IMR-90 (cell line): Measurements from ENCODE around the gene ILRUN. TPM values are rescaled to one million over a fixed set of nuclear protein-coding genes. Genes with fewer than 3 reads are reported as not detected.

ENCODE experiments used
- ATAC-seq: fragments of 200-7000 bp; cut with Tn5 transposase; 2 replicates; pipeline ENCODE4 v1.9.1; 2020; ENCODE audit warnings: low read depth, mild to moderate bottlenecking, moderate library complexity
- BruUV-seq: library from RNA; stranded (reverse); fragments of 400-500 nt; replicated peaks from 2 replicates; lab custom pipeline; 2021; lab: Mats Ljungman, UMichigan
- CTCF ChIA-PET: fragments of 300-600 bp; formaldehyde crosslinking; extraction: SDS; loops from one replicate; lab custom pipeline; 2021; ENCODE audit warnings: antibody characterized with exemption; lab: Yijun Ruan, JAX
- POLR2A ChIA-PET: fragments of 300-600 bp; sonication (Branson Sonifier 250); formaldehyde crosslinking; loops from one replicate; lab custom pipeline; 2022; ENCODE audit warnings: antibody characterized with exemption; ENCODE audit not compliant: unreplicated experiment; lab: Charles Lee
- DNase-seq: peaks from one replicate; pipeline ENCODE4 v3.0.0; 2013
- H2AFZ ChIP-seq: replicated peaks from 2 replicates; pipeline ENCODE3; 2013; ENCODE audit warnings: low read length, mild to moderate bottlenecking; ENCODE audit not compliant: poor library complexity
- H2AK5ac ChIP-seq: 2 replicates; pipeline ENCODE4 v1.6.1; 2013; ENCODE audit warnings: low read depth, low read length, inconsistent platforms
- H2AK9ac ChIP-seq: replicated peaks from 2 replicates; pipeline ENCODE3; 2013; ENCODE audit warnings: mild to moderate bottlenecking, low read depth, low read length, moderate library complexity; ENCODE audit not compliant: poor library complexity
- H2BK120ac ChIP-seq: 2 replicates; pipeline ENCODE4 v1.6.1; 2013; ENCODE audit warnings: low read depth, low read length, inconsistent platforms
- H2BK15ac ChIP-seq: 3 replicates; pipeline ENCODE4 v1.6.1; 2013; ENCODE audit warnings: low read depth, low read length, inconsistent platforms
- H2BK20ac ChIP-seq: 2 replicates; pipeline ENCODE4 v1.6.1; 2013; ENCODE audit warnings: low read depth, mild to moderate bottlenecking, inconsistent platforms, low read length, moderate library complexity
- H2BK5ac ChIP-seq: 2 replicates; pipeline ENCODE4 v1.6.1; 2013; ENCODE audit warnings: mild to moderate bottlenecking, low read depth, low read length, inconsistent platforms; ENCODE audit not compliant: poor library complexity, severe bottlenecking
- H3K14ac ChIP-seq: replicated peaks from 2 replicates; pipeline ENCODE4 v1.6.1; 2013; ENCODE audit warnings: low read depth, low read length, inconsistent platforms
- H3K18ac ChIP-seq: 2 replicates; pipeline ENCODE4 v1.6.1; 2013; ENCODE audit warnings: low read depth, low read length, control low read depth
- H3K23ac ChIP-seq: 2 replicates; pipeline ENCODE4 v1.6.1; 2013; ENCODE audit warnings: low read depth, low read length, inconsistent platforms
- H3K27ac ChIP-seq: 2 replicates; pipeline ENCODE4 v1.5.1; 2013; ENCODE audit warnings: mild to moderate bottlenecking, control low read depth, low read length; ENCODE audit not compliant: insufficient read depth
- H3K27me3 ChIP-seq: 2 replicates; pipeline ENCODE4 v1.6.1; 2013; ENCODE audit warnings: low read length; ENCODE audit not compliant: control insufficient read depth, insufficient read depth
- H3K36me3 ChIP-seq: 2 replicates; pipeline ENCODE4 v1.6.1; 2013; ENCODE audit warnings: low read length, mixed read lengths; ENCODE audit not compliant: control insufficient read depth, insufficient read depth
- H3K4ac ChIP-seq: 2 replicates; pipeline ENCODE4 v1.6.1; 2013; ENCODE audit warnings: low read depth, low read length, inconsistent platforms
- H3K4me1 ChIP-seq: 2 replicates; pipeline ENCODE4 v1.6.1; 2013; ENCODE audit warnings: low read length, mixed read lengths; ENCODE audit not compliant: control insufficient read depth, insufficient read depth
- H3K4me2 ChIP-seq: 2 replicates; pipeline ENCODE4 v1.6.1; 2013; ENCODE audit warnings: low read depth, mild to moderate bottlenecking, control low read depth, low read length, moderate library complexity
- H3K4me3 ChIP-seq: 2 replicates; pipeline ENCODE4 v1.5.1; 2013; ENCODE audit warnings: low read depth, mild to moderate bottlenecking, control low read depth, low read length, moderate library complexity; ENCODE audit not compliant: insufficient read depth
- H3K56ac ChIP-seq: 2 replicates; pipeline ENCODE4 v1.6.1; 2013; ENCODE audit warnings: low read length, inconsistent platforms; ENCODE audit not compliant: insufficient read depth; ENCODE audit errors: extremely low read depth
- H3K79me1 ChIP-seq, 2 experiments: 2 replicates each; pipeline ENCODE4 v1.6.1; 2013; ENCODE audit warnings: low read length in 2 of 2, inconsistent platforms in 1 of 2, low read depth in 1 of 2
- H3K9ac ChIP-seq: 2 replicates; pipeline ENCODE4 v1.6.1; 2013; ENCODE audit warnings: low read depth, low read length, control low read depth
- H3K9me1 ChIP-seq: 2 replicates; pipeline ENCODE4 v1.6.1; 2013; ENCODE audit warnings: low read length, inconsistent platforms; ENCODE audit not compliant: insufficient read depth
- H3K9me3 ChIP-seq: 2 replicates; pipeline ENCODE4 v1.6.1; 2013; ENCODE audit warnings: low read length; ENCODE audit not compliant: control insufficient read depth, insufficient read depth
- H4K20me1 ChIP-seq: 2 replicates; pipeline ENCODE4 v1.6.1; 2013; ENCODE audit warnings: low read length, inconsistent platforms; ENCODE audit not compliant: insufficient read depth
- H4K5ac ChIP-seq: 2 replicates; pipeline ENCODE4 v1.6.1; 2013; ENCODE audit warnings: mild to moderate bottlenecking, low read depth, low read length, control low read depth
- H4K8ac ChIP-seq, 2 experiments: 2 replicates each; pipeline ENCODE4 v1.6.1; 2013; ENCODE audit warnings: low read depth in 2 of 2, low read length in 2 of 2, control low read depth in 1 of 2, inconsistent platforms in 1 of 2
- H4K91ac ChIP-seq: 2 replicates; pipeline ENCODE4 v1.6.1; 2013; ENCODE audit warnings: low read depth, low read length, inconsistent platforms; ENCODE audit not compliant: insufficient read depth
- CEBPB ChIP-seq: IDR thresholded peaks from 2 replicates; pipeline ENCODE4 v1.6.1; 2012; ENCODE audit warnings: low read depth, low read length, improper control_type of control experiment
- CHD1 ChIP-seq: IDR thresholded peaks from 2 replicates; pipeline ENCODE4 v1.6.1; 2012; ENCODE audit warnings: low read depth, low read length, improper control_type of control experiment
- WGBS, 2 experiments: methylation state at CpG; one replicate each; pipeline versions ENCODE4 v1.1.5 to v1.1.7; 2013; ENCODE audit warnings: missing lambda C conversion rate in 2 of 2; ENCODE audit not compliant: insufficient read length in 1 of 2; ENCODE audit errors: extremely low coverage in 2 of 2; 5-methylcytosine and 5-hydroxymethylcytosine counted together
- dilution Hi-C: fragments of 300-500 bp; cut with HindIII; formaldehyde crosslinking; loops from one replicate; pipeline ENCODE4 v1.14.3; 2018; ENCODE audit warnings: low sequenced_read_pairs; ENCODE audit not compliant: unreplicated experiment
- in situ Hi-C: fragments of 300-500 bp; cut with MboI; formaldehyde crosslinking; loops from 3 replicates; pipeline ENCODE4 v1.14.3; 2019; ENCODE audit warnings: low sequenced_read_pairs, inconsistent platforms, mixed read lengths
- intact Hi-C: fragments of 100-400 bp; cut with micrococcal nuclease; formaldehyde crosslinking; loops from 2 replicates; pipeline ENCODE4 v1.10.0; 2022
- polyA plus RNA-seq, 3 experiments: library from polyadenylated mRNA; depleted of rRNA; stranded (reverse); fragments of >200 nt; gene quantifications; 2 replicates each; pipeline ENCODE4 v1.2.3, GENCODE V29; 2012; ENCODE audit warnings: low replicate concordance in 1 of 3
- total RNA-seq: library from RNA; depleted of rRNA; stranded (reverse); fragments of >200 nt; gene quantifications from 2 replicates; pipeline ENCODE4 v1.2.3, GENCODE V29; 2012

The ILRUN gene
- total and polyA plus RNA-seq, 2 of the 4 experiments (the other 2 are of a cell fraction), result 25.4 to 29.9 TPM

DNA sequence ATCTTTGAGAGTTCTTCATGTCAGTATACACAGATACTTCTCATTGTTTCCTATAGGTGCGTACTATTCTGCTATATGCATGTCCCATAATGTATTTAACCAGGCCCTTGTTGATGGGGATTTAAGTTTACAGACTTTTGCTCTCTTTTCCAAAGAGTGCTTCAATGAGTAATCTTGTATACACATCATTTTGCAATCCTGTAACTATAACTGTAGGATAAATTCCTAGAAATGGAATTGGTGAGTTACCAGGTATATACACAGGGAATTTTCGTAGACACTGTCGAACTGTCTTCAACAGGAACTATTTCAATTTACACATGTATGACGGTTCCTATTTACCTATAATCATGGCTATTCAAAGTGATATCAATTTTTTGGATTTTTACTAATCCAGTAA lies 45.5 kb upstream of the ILRUN start:
- no peak overlapping the region for H2AK9ac ChIP-seq
- H3K4me1 ChIP-seq, result no peaks in the 10 kb centered on the region
- no peak for ATAC-seq
- no peak overlapping the region for H4K91ac ChIP-seq
- H3K56ac ChIP-seq, result no peak overlapping the region
- H3K4me2 ChIP-seq, result no peak overlapping the region
- ChIA-PET CTCF (interaction anchor here (0.7 kb wide), 1 partner anchor 31 kb away, joined by 3 read pairs; no protein-coding TSS in a partner anchor), POLR2A (no interaction called here)
- H3K9me1 ChIP-seq, result no peaks in the 10 kb centered on the region
- H2AFZ ChIP-seq, result no peak overlapping the region
- intact Hi-C loops (no loop called here), in situ Hi-C loops (no loop called here), dilution Hi-C loops (no loop called here)
- H2BK120ac ChIP-seq, result no peak overlapping the region
- H3K79me1 ChIP-seq, result no peaks in the 10 kb centered on the region
- no peak overlapping the region for H4K8ac ChIP-seq
- H3K4me3 ChIP-seq, result no peak overlapping the region
- H2BK15ac ChIP-seq, result no peak overlapping the region
- no peaks in the 10 kb centered on the region for H4K20me1 ChIP-seq
- no peak overlapping the region for H4K5ac ChIP-seq
- no peak overlapping the region for H3K14ac ChIP-seq
- no peak overlapping the region for H3K18ac ChIP-seq
- peak; percentile 9 for DNase-seq
- no peak overlapping the region for H3K4ac ChIP-seq
- no peaks in the 10 kb centered on the region for H3K36me3 ChIP-seq
- no peak overlapping the region for H2AK5ac ChIP-seq
- BruUV-seq, result no TSS peak
- no peak overlapping the region for H3K23ac ChIP-seq
- H3K9me3 ChIP-seq, result no peaks in the 10 kb centered on the region
- no peak overlapping the region for H3K27ac ChIP-seq
- no CpG with 5 or more reads among the region's 4 CpGs for WGBS, 2 experiments
- no peak overlapping the region for H2BK5ac ChIP-seq
- H3K27me3 ChIP-seq, result peaks cover 3% of the 10 kb centered on the region
- peak; percentile 9; the same call in 1 of the 2 replicates for TF ChIP-seq CEBPB
- TF ChIP-seq CHD1, result no peak
- H2BK20ac ChIP-seq, result no peak overlapping the region
- H3K9ac ChIP-seq, result no peak overlapping the region
